H1 (cell line): ENCODE measurements around the gene HECTD4. TPM values are rescaled to one million over a fixed set of nuclear protein-coding genes. Genes with fewer than 3 reads are reported as not detected.

ENCODE experiments used
- CTCF ChIA-PET: fragments of 300-600 bp; sonication (Branson Sonifier 250); formaldehyde crosslinking; loops from one replicate; lab custom pipeline; 2021; ENCODE audit not compliant: partially characterized antibody; lab: Charles Lee
- POLR2A ChIA-PET: fragments of 300-600 bp; sonication (Branson Sonifier 250); formaldehyde crosslinking; loops from one replicate; lab custom pipeline; 2021; ENCODE audit warnings: inconsistent platforms; ENCODE audit not compliant: partially characterized antibody; lab: Charles Lee
- DNase-seq, 2 experiments: peaks; one replicate each; pipeline versions ENCODE4 v3.0.0 to v3.0.0-alpha.2; 2010 to 2022; ENCODE audit warnings: low spot score in 2 of 2, low read depth in 1 of 2, mixed read lengths in 1 of 2
- FAIRE-seq: peaks from 2 replicates; lab custom pipeline; 2011; peaks lifted over from hg19 to GRCh38; lab: Jason Lieb, UNC
- H2AFZ ChIP-seq: 2 replicates; pipeline ENCODE4 v1.8.1; 2012; ENCODE audit warnings: low read length, inconsistent platforms
- H2AK5ac ChIP-seq: 2 replicates; pipeline ENCODE4 v1.6.1; 2013; ENCODE audit warnings: low read depth, low read length
- H2BK120ac ChIP-seq: replicated peaks from 2 replicates; pipeline ENCODE3; 2013; ENCODE audit warnings: low read depth, low read length, inconsistent platforms
- H2BK12ac ChIP-seq: 2 replicates; pipeline ENCODE4 v1.6.1; 2013; ENCODE audit warnings: low read depth, low read length
- H2BK15ac ChIP-seq: 2 replicates; pipeline ENCODE4 v1.6.1; 2013; ENCODE audit warnings: low read length
- H2BK20ac ChIP-seq: 2 replicates; pipeline ENCODE4 v1.6.1; 2013; ENCODE audit warnings: low read length
- H2BK5ac ChIP-seq: 2 replicates; pipeline ENCODE4 v1.6.1; 2013; ENCODE audit warnings: low read depth, low read length
- H3K14ac ChIP-seq: 2 replicates; pipeline ENCODE4 v1.6.1; 2013; ENCODE audit warnings: inconsistent platforms; ENCODE audit not compliant: insufficient read length
- H3K18ac ChIP-seq: 2 replicates; pipeline ENCODE4 v1.6.1; 2013; ENCODE audit warnings: low read length; ENCODE audit errors: extremely low read depth
- H3K23ac ChIP-seq: 2 replicates; pipeline ENCODE4 v1.6.1; 2013; ENCODE audit warnings: inconsistent platforms; ENCODE audit not compliant: insufficient read length
- H3K23me2 ChIP-seq: 2 replicates; pipeline ENCODE4 v1.6.1; 2013; ENCODE audit warnings: low read depth, low read length
- H3K27ac ChIP-seq: 2 replicates; pipeline ENCODE4 v1.6.1; 2011; ENCODE audit warnings: low read depth, low read length, inconsistent platforms
- H3K27me3 ChIP-seq, 4 experiments: replicated peaks in 1 of 4; 1 replicate in 1 of 4; 2 replicates in 3 of 4; pipeline versions ENCODE4 v1.6.1 to v1.8.1; 2011 to 2013; ENCODE audit warnings: low read length in 3 of 4, mild to moderate bottlenecking in 3 of 4, inconsistent platforms in 2 of 4, mixed read lengths in 2 of 4, moderate library complexity in 1 of 4; ENCODE audit not compliant: control insufficient read depth in 3 of 4, insufficient read depth in 3 of 4; ENCODE audit errors: extremely low read depth in 1 of 4
- H3K36me3 ChIP-seq, 4 experiments: 2 replicates each; pipeline versions ENCODE4 v1.6.1 to v1.8.1; 2011 to 2013; ENCODE audit warnings: mild to moderate bottlenecking in 4 of 4, low read length in 3 of 4, moderate library complexity in 2 of 4, control low read depth in 1 of 4, inconsistent platforms in 1 of 4; ENCODE audit not compliant: insufficient read depth in 4 of 4, control insufficient read depth in 2 of 4
- H3K4ac ChIP-seq: replicated peaks from 2 replicates; pipeline ENCODE3; 2013; ENCODE audit warnings: low read length, low read depth, mixed read lengths, inconsistent platforms; ENCODE audit not compliant: insufficient read length
- H3K4me1 ChIP-seq, 4 experiments: replicated peaks in 1 of 4; 1 replicate in 1 of 4; 2 replicates in 3 of 4; pipeline versions ENCODE4 v1.6.1 to v1.8.1; 2011 to 2013; ENCODE audit warnings: low read length in 3 of 4, inconsistent platforms in 2 of 4, mixed read lengths in 1 of 4; ENCODE audit not compliant: insufficient read depth in 4 of 4, control insufficient read depth in 3 of 4
- H3K4me2 ChIP-seq, 2 experiments: 2 replicates each; pipeline versions ENCODE4 v1.6.1 to v1.8.1; 2011 to 2013; ENCODE audit warnings: low read depth in 2 of 2, low read length in 2 of 2, control low read depth in 1 of 2, inconsistent platforms in 1 of 2, mild to moderate bottlenecking in 1 of 2; ENCODE audit not compliant: insufficient read depth in 1 of 2
- H3K4me3 ChIP-seq, 4 experiments: fragments of 200-600, 300-600 bp in 1 of 4; sonication (generic), shearing (Covaris generic), sonication (Bioruptor Twin) in 1 of 4; 2 replicates each; pipeline versions ENCODE4 v1.5.1 to v1.8.1; 2011 to 2016; ENCODE audit warnings: low read length in 4 of 4, low read depth in 3 of 4, control low read depth in 2 of 4, inconsistent platforms in 2 of 4, mild to moderate bottlenecking in 2 of 4, mixed read lengths in 1 of 4, moderate library complexity in 1 of 4; ENCODE audit not compliant: insufficient read depth in 2 of 4; ENCODE audit errors: extremely low read depth in 1 of 4
- H3K56ac ChIP-seq: replicated peaks from 2 replicates; pipeline ENCODE3; 2013; ENCODE audit warnings: low read depth, mild to moderate bottlenecking, mixed read lengths, low read length, inconsistent platforms; ENCODE audit not compliant: insufficient read length
- H3K79me1 ChIP-seq: 2 replicates; pipeline ENCODE4 v1.6.1; 2013; ENCODE audit warnings: low read depth, low read length, control low read depth
- H3K79me2 ChIP-seq, 2 experiments: 2 replicates each; pipeline versions ENCODE4 v1.6.1 to v1.8.1; 2012 to 2013; ENCODE audit warnings: low read length in 2 of 2, mild to moderate bottlenecking in 2 of 2, inconsistent platforms in 1 of 2; ENCODE audit not compliant: insufficient read depth in 2 of 2, control insufficient read depth in 1 of 2
- H3K9ac ChIP-seq, 4 experiments: replicated peaks in 1 of 4; 1 replicate in 1 of 4; 2 replicates in 3 of 4; pipeline versions ENCODE4 v1.6.1 to v1.8.1; 2011 to 2013; ENCODE audit warnings: low read depth in 3 of 4, low read length in 3 of 4, control low read depth in 2 of 4, mild to moderate bottlenecking in 2 of 4, moderate library complexity in 2 of 4, inconsistent platforms in 1 of 4; ENCODE audit errors: extremely low read depth in 1 of 4
- H3K9me3 ChIP-seq, 2 experiments: 2 replicates each; pipeline versions ENCODE4 v1.6.1 to v1.8.1; 2012 to 2013; ENCODE audit warnings: mild to moderate bottlenecking in 2 of 2, moderate library complexity in 2 of 2, control low read depth in 1 of 2, inconsistent platforms in 1 of 2, low read depth in 1 of 2, low read length in 1 of 2, mixed read lengths in 1 of 2; ENCODE audit not compliant: insufficient read depth in 2 of 2
- H4K20me1 ChIP-seq, 2 experiments: replicated peaks in 1 of 2; 2 replicates each; pipeline versions ENCODE3 to v1.8.1; 2011 to 2013; ENCODE audit warnings: inconsistent platforms in 2 of 2, low read length in 2 of 2, mild to moderate bottlenecking in 1 of 2; ENCODE audit not compliant: insufficient read depth in 2 of 2, control insufficient read depth in 1 of 2
- H4K5ac ChIP-seq: 2 replicates; pipeline ENCODE4 v1.6.1; 2013; ENCODE audit warnings: low read length, low read depth, mixed read lengths, inconsistent platforms; ENCODE audit not compliant: insufficient read length
- H4K8ac ChIP-seq: 2 replicates; pipeline ENCODE4 v1.8.0; 2013; ENCODE audit warnings: mild to moderate bottlenecking, moderate library complexity, low read length, inconsistent platforms; ENCODE audit not compliant: insufficient read depth; ENCODE audit errors: extremely low read depth
- H4K91ac ChIP-seq: replicated peaks from 2 replicates; pipeline ENCODE3; 2013; ENCODE audit warnings: low read length, mixed read lengths, inconsistent platforms; ENCODE audit not compliant: insufficient read length
- HDAC2 ChIP-seq, 2 experiments: fragments of 300-600 bp in 1 of 2; sonication (generic) in 1 of 2; IDR thresholded peaks; 2 replicates each; pipeline ENCODE4 v1.6.1; 2011 to 2012; ENCODE audit warnings: low read depth in 2 of 2, low read length in 2 of 2, mild to moderate bottlenecking in 2 of 2, moderate library complexity in 2 of 2, borderline replicate concordance in 1 of 2, inconsistent platforms in 1 of 2
- KDM1A ChIP-seq: fragments of 200-600, 300-600 bp; sonication (generic); IDR thresholded peaks from 2 replicates; pipeline ENCODE4 v1.7.1; 2016; ENCODE audit warnings: mild to moderate bottlenecking, low read length, borderline replicate concordance
- KDM4A ChIP-seq: IDR thresholded peaks from one replicate; pipeline ENCODE4 v1.7.1; 2012; ENCODE audit warnings: low read depth, mild to moderate bottlenecking, moderate library complexity, low read length, inconsistent platforms; ENCODE audit not compliant: severe bottlenecking
- NANOG ChIP-seq: IDR thresholded peaks from 2 replicates; pipeline ENCODE4 v1.6.1; 2011; ENCODE audit warnings: low read length, low read depth, mild to moderate bottlenecking, inconsistent platforms; ENCODE audit not compliant: insufficient read depth, poor library complexity, severe bottlenecking
- NRF1 ChIP-seq: IDR thresholded peaks from 2 replicates; pipeline ENCODE4 v1.6.1; 2011; ENCODE audit warnings: mild to moderate bottlenecking, low read depth, low read length, improper control_type of control experiment
- RBBP5 ChIP-seq: IDR thresholded peaks from 2 replicates; pipeline ENCODE4 v1.7.1; 2012; ENCODE audit warnings: low read depth, mild to moderate bottlenecking, inconsistent platforms, low read length, moderate library complexity, borderline replicate concordance
- SRF ChIP-seq: IDR thresholded peaks from 2 replicates; pipeline ENCODE4 v1.6.1; 2011; ENCODE audit warnings: mild to moderate bottlenecking, low read depth, low read length, moderate library complexity
- WGBS, 2 experiments: shearing (Covaris generic) in 1 of 2; methylation state at CpG; one replicate each; pipeline versions ENCODE4 v1.1.6 to v1.1.7; 2013 to 2015; ENCODE audit warnings: low lambda C conversion rate in 2 of 2, mixed read lengths in 2 of 2, inconsistent platforms in 1 of 2, low coverage in 1 of 2, missing lambda C conversion rate in 1 of 2; ENCODE audit not compliant: insufficient replicate concordance in 2 of 2, insufficient coverage in 1 of 2, insufficient read length in 1 of 2; ENCODE audit errors: extremely low coverage in 1 of 2, missing lambda C conversion rate in 1 of 2; 5-methylcytosine and 5-hydroxymethylcytosine counted together
- polyA plus RNA-seq, 7 experiments: library from polyadenylated mRNA; depleted of rRNA in 3 of 7; stranded (reverse) in 5 of 7; unstranded in 2 of 7; fragments of >200 nt in 5 of 7; fragments of 200-250 nt in 2 of 7; gene quantifications; 1 replicate in 5 of 7; 2 replicates in 1 of 7; 4 replicates in 1 of 7; pipeline versions ENCODE4 v1.2.1 to v1.2.3, GENCODE V29; 2011 to 2013; ENCODE audit warnings: missing spikeins in 2 of 7, mixed read lengths in 2 of 7
- total RNA-seq: library from RNA; stranded (reverse); fragmentation: NEBNext Ultra II Directional; extraction: Animal tissue kit (Norgen Biotek cat#: 25700); gene quantifications from 2 replicates; pipeline ENCODE4 v1.2.1, GENCODE V29; 2021
- TF ChIP-seq, protein P1 (sequence below): IDR thresholded peaks from 2 replicates; pipeline ENCODE4 v1.6.1; 2011; ENCODE audit warnings: low read length, improper control_type of control experiment
- TF ChIP-seq, protein P2 (sequence below): IDR thresholded peaks from 2 replicates; pipeline ENCODE4 v1.6.1; 2012; ENCODE audit warnings: inconsistent platforms

The HECTD4 gene
- total and polyA plus RNA-seq, 2 of the 8 experiments (the other 6 are each of a cell fraction or from before 2014, with no cell fraction given) = 6.5 to 33.7 TPM

DNA sequence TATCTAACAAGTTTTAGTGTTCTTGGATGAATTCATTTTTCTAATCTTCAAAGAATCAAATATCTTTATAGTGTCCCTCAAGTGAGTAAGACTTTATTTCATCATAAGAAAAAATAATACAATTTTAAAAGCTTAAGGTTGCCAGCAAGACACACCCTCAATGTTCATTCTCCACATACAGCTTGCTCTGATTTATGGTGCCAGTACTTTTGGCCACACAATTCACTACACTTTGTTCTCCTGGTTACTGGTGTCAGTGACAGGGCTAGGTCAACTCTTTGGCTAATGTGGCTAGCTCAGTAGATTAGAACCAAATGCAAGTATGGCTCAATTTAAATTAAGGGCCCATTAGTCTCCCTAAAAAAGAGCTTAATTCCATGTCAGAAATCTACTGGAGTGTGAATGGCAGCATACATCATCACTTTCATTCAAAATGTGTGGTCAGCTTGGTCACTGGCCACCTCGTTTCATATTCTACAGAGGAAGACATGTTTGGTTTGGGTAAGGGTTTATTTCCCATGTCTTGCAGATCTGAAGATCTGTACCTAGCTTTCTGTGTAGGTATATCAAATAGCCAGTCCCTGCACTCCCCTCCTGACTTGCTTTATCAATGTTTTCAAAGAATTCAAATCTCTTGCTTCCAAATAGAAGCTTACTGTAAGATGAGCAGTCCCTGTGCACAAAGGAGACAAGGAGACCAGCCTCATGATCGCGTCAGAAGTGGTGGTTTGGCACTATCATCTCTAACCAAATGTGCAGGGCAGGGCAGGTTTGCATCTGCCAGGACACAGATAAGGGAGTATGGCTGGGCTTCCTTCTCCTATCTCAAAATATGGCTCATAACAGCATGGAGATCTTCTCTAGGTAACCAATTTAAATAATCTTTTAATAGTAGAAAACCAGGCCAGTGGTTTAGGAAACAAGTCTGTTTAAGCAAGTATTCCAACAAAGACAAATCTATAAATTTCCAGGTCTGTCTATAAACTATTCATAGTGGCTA, 31.3 kb downstream of the HECTD4 start:
- 0 out of 2 replicates have a peak, but pooled peaks cover under 1% of the 10 kb centered on the region for H3K23me2 ChIP-seq
- TF ChIP-seq, protein P1, sequence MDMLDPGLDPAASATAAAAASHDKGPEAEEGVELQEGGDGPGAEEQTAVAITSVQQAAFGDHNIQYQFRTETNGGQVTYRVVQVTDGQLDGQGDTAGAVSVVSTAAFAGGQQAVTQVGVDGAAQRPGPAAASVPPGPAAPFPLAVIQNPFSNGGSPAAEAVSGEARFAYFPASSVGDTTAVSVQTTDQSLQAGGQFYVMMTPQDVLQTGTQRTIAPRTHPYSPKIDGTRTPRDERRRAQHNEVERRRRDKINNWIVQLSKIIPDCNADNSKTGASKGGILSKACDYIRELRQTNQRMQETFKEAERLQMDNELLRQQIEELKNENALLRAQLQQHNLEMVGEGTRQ = no peak
- TF ChIP-seq RBBP5 (no peak), NANOG (no peak), SRF (no peak), KDM1A (no peak), HDAC2 (IDR thresholded peaks at IDR 0.05; ENCODE audit: borderline replicate concordance in 1 of 2, low read depth in 2 of 2, low read length in 2 of 2) (no peak), KDM4A (no peak), NRF1 (no peak)
- TF ChIP-seq, protein P2, sequence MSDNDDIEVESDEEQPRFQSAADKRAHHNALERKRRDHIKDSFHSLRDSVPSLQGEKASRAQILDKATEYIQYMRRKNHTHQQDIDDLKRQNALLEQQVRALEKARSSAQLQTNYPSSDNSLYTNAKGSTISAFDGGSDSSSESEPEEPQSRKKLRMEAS = no peak

More for the DNA sequence above, 31.3 kb downstream of the HECTD4 start:
- FAIRE-seq = no peak
- H3K36me3 ChIP-seq = no peaks in the 10 kb centered on the region
- DNase-seq = no peak
- H3K4me3 ChIP-seq = no peak overlapping the region
- H3K23ac ChIP-seq = no peak overlapping the region
- ChIA-PET POLR2A (interaction anchor here (1.3 kb wide), 1 partner anchor 15 kb away, joined by 4 read pairs; no protein-coding TSS in a partner anchor), CTCF (interaction anchor here (0.6 to 0.8 kb wide), 3 partner anchors 36 to 359 kb away, joined by 3 to 4 read pairs (median 3); no protein-coding TSS in a partner anchor)
- no peak overlapping the region for H3K27ac ChIP-seq
- no peak overlapping the region for H2AFZ ChIP-seq
- no peak overlapping the region for H3K4ac ChIP-seq
- no peaks in the 10 kb centered on the region for H3K9me3 ChIP-seq
- H3K9ac ChIP-seq = no peak overlapping the region
- no peak overlapping the region for H3K56ac ChIP-seq
- 83% methylated on average over 3 of the region's 3 CpGs; no CpG with 5 or more reads in 1 of the 2 experiments for WGBS, 2 experiments
- no peak overlapping the region for H4K8ac ChIP-seq
- no peak overlapping the region for H2BK20ac ChIP-seq
- H4K91ac ChIP-seq = no peak overlapping the region
- no peak overlapping the region for H2AK5ac ChIP-seq
- H4K20me1 ChIP-seq = no peaks in the 10 kb centered on the region
- no peak overlapping the region for H2BK15ac ChIP-seq
- H3K14ac ChIP-seq = no peak overlapping the region
- H2BK5ac ChIP-seq = no peak overlapping the region
- H3K79me2 ChIP-seq = peaks cover 0 to 28% of the 10 kb centered on the region in 2 experiments; a peak in 1 of 4 replicates
- H3K4me1 ChIP-seq = peaks cover 0 to 11% (median 5%) of the 10 kb centered on the region in 4 experiments; a peak in 3 of 7 replicates
- H2BK120ac ChIP-seq = no peak overlapping the region
- no peaks in the 10 kb centered on the region for H3K27me3 ChIP-seq
- no peak overlapping the region for H4K5ac ChIP-seq
- no peak overlapping the region for H2BK12ac ChIP-seq
- peaks cover 7% of the 10 kb centered on the region for H3K79me1 ChIP-seq
- no peak overlapping the region for H3K4me2 ChIP-seq
- no peak overlapping the region for H3K18ac ChIP-seq
